Hindlimb muscle (tissue), 1 donor: ENCODE data around the gene AACS. TPM values are rescaled to one million over a fixed set of nuclear protein-coding genes. Genes with fewer than 3 reads are reported as not detected.
"Not testable (repeated sequence)": the region's sequence is repeated elsewhere in the genome, so short reads cannot be mapped to it uniquely, and the experiment has no call there.

Experiments used
- DNase-seq: peaks from one replicate; pipeline ENCODE4 v3.0.0-alpha.2; 2013
- polyA plus RNA-seq: library from polyadenylated mRNA; unstranded; fragments of 120-200 nt; gene quantifications from one replicate; pipeline ENCODE4 v1.2.1, GENCODE V29; 2013; ENCODE audit not compliant: insufficient read length

The AACS gene
- polyA plus RNA-seq, 1 donor, result 29.2 TPM

DNA sequence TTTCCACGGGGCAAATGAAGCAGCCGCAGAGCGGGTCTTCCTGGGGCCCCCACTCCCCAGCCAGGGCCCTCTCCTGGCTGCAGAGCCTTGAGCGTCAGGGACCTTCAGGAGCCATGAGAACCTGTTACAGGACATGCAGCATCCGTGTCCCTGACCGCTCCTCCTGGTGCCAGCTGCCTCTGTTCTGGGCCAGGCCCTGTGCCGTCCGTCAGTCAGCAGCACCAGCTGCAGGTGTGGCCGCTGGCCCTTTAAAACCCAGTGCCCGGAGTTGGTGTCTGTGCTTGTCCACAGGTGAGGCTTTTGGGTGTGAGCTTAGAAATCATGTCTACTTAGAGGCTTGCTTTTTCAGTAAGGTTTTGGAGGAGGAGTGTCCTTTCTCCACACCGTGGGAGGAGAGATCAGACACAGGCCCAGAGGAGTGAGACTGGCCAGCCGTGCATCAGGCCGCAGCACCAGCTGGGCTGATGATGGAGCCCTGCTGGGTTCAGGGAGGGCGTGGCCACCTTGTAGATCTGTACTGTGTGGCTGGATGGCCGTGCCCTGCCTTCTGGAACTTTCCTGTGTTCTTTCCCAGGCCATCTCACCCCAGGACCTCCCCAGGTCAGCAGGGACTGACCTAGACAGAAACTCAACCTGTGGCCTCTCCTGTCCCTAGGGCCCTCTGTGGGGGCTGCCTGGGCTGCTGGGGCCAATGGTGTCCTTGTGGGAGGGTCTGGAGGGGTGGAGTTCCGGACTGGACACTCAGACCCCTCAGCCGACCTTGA lies 27.1 kb downstream of the AACS start:
- no peak for DNase-seq

DNA sequence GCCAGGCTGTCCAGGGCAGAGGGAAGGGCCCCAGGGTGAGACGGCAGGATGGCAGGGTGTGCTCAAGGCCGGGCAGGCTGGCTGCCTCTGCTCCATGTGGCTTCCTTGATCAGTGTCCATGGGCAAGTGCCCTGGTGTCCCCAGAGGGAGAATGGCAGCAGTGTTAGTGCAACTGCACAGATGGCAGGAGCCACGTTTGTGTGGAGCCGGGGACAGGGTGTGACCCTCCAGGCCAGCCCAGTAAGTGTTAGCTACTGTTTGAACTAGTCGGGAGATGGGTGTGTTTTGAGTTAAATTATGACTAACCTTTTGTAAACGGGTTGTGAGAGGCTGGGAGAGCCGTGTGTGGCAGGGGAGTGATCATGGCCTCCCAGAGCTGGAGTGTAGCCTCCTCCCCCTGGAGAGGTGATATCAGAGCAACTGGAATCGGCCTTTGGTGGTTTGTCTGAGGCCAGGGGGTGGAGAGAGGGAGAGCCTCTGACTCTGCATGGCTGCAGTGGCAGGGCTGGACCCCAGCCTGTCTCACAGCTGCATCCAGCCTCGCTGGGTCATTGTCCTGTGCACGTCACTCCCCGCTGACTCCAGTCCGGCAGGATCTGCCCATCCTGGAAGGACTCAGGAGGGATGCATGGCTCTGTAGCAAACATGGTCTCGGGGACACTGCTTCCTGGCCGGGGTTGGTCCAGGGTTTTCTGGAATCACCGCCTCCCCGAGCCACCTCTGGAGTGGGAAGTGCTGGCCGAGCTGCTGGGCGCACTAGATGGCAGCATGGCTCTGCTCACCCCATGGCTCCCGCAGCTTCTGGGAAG lies 27.8 kb downstream of the AACS start:
- no peak for DNase-seq

DNA sequence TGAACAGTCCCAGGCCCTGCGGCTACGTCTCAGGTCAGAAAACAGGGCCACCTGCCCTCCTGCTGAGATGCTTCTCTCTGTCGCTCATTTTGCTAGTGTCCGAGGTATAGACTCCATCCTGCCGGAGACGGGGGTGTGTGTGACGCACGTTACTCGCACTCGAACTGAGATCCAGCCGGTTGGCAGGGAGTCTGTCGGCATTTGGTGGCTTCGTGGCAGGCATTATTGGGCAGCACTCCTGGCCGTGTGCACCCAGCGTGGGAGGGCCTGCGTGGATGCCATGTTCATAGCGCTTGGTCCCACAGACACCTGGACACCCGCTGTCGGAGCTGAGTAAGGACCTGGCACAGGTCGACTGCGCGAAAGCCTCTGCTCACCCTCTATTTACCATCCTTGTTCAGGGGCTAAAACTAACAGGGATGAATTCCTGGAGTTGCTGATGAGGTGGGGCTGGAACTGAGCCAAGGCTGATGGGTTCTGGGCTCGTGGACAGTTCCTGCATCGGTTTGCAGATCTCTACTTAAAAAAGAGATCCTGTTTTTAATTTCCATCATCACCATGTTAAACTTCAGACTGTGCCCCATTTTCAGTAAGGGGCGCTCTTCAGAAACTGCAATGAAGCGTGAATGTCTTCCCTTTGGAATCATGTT lies 28.6 kb downstream of the AACS start:
- DNase-seq, result no peak

DNA sequence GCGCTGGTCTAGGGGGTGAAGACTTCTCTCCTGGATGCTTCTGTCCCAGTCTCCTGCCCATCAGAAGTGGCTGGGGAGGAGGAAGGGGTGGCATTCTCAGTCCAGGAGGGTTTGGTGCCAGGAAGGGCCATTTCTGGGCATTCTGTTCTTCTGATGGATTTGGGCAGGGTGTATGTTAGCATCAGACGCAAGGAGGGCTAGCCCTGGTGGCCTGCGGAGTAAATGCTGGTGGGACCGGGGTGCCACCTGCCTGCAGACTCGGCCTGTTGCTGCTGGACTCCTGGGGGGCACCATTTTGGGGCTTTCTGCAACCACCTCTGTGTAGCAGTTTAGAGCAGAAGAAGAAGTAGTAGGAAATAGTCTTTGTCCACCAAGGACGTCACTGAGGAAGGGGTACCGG lies 31.7 kb downstream of the AACS start:
- no peak for DNase-seq

DNA sequence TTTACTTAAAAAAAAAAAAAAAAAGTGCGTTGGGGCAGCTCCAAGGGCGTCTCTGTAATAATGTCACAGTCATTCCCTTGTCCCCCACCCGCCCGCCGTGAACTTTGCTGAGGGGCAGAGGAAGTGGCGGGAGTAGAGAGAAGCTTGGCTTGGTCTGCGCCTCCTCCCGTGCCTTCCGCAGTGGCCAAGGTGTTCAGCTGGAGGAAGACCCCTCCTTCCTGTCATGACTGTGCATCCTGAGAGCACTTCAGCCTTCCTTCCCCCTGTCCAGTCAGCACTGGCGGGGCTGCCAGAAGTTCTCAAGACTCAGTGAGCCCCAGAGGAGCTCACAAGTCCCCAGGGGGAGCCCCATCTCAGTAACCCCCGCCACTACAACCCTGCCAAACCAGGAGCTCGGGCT lies 32.2 kb downstream of the AACS start:
- no peak for DNase-seq

DNA sequence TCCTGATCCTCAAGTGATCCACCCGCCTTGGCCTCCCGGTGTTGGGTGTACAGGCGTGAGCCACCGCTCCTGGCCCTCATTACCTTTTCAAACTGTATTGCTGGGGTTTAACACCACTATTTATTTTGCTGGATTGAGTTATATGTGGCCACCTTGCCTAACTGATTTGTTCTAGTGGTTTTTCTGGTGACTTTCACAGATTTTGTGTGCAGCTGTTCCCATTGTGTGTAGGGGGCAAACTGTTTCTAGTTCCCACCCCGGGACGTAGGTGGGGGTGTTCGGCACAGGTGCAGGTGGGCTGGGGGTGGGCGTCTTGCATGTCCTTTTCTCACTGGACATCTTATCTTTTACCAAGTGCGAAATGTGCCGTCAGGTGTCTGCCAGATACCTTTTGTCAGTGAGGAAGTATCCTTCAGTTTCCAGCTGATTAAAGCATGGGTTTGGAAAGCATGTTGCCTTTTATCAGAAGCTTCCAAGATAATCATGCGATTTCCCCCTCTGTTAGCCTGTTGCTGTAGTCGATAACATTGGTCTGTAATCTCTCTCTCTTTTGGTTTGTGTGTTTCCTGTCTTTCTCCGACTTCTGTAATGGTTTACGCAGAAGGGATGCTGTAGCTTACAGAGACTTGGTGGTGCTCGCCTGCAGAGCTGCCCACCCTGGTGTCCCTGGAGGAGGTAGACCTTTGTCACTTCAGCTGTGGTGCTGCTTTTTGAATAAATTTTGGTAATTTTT lies 33.6 kb downstream of the AACS start:
- DNase-seq, result no peak

DNA sequence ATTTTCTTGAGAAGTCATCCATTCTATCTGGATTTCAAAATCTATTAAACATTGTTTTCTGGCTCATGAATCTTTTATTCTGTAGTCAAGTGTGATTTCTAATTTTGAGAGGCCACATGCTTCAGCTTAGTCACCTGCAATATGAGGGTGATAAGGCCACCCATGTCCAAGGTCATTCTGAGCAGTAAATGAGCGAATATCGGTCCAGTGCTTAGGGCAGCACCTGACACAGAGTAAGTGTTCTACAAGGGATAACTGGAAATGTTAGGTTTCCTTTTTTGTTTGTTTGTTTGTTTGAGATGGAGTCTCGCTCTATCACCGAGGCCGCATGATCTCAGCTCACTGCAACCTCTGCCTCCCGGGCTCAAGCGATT lies 34.2 kb downstream of the AACS start:
- no peak for DNase-seq

DNA sequence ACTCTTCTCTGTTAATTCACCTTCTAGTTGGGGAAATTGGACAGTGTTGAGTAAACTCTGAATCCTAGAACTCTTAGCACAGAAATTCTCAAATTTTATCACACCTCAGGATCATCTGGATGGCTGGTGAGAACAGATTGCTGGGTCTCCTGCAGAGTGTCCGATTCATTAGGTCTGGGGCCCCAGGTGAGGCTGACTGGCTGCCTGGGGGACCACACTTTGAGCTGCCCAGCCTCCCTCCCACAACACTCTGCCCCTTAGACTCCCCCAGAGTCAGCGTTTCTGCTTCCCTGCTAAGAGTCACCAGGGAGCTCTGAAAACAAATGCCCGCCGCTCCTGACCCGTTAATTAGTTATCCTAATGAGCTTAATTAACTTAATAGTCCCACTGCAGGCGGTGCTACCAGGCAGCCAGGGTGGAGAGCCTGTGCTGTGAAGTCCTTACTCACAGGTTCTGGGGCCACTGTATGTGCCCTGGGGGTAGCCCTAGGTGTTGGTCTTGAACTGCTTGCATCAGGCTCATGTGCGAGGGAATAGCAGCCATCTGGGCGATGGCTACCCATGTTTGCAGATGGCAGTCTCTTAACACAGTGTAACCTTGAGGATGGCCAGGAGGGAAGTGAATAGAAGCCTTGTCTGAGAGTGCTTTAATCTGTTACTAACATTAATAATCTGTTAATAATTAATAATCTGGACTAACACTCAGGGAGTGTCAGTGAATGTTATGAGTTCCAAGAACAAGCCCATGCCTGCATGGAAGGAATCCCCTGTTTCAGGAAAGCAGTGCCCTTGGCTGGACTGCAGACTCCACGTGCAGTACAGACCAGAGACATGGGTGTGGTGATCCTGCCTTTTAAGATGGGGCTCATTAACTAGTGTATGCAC lies 35.6 kb downstream of the AACS start:
- no peak for DNase-seq

DNA sequence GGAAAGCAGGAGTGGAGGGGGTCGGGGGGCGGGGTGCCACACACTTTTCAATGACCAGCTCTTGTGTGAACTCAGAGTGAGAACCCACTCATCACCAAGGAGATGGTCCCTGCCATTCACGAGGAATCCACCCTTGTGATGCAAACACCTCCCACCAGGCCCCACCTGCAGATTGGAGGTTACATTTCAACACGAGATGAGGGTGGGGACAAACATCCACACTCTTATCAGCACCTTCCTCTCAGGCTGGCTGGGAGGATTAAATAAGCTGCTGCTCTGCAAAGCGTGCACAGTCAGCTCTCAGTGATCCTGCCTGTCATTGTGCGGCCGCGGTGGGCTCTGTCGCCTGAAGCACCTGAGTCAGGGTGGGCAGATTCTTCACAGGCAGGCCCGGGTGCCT lies 39.7 kb downstream of the AACS start:
- no peak for DNase-seq

DNA sequence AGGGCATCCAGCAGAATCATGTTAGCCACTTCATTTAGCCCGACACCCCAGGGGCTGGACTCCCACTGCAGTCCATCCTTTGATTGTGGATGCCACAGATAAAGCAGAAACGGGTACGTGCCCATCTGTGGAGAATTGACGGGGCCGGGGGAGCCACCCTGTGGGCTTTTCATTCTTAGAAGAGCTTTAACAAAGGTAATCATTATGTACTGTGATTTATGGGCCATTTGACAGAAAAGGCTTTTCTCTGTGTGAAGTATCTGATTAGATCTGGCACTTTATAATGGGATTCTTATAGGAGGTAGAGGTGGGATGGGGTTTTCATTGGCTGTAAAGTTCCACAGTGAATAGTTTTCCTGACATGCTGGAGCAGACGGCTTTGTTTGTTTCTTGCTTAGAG lies 40.4 kb downstream of the AACS start:
- no peak for DNase-seq

DNA sequence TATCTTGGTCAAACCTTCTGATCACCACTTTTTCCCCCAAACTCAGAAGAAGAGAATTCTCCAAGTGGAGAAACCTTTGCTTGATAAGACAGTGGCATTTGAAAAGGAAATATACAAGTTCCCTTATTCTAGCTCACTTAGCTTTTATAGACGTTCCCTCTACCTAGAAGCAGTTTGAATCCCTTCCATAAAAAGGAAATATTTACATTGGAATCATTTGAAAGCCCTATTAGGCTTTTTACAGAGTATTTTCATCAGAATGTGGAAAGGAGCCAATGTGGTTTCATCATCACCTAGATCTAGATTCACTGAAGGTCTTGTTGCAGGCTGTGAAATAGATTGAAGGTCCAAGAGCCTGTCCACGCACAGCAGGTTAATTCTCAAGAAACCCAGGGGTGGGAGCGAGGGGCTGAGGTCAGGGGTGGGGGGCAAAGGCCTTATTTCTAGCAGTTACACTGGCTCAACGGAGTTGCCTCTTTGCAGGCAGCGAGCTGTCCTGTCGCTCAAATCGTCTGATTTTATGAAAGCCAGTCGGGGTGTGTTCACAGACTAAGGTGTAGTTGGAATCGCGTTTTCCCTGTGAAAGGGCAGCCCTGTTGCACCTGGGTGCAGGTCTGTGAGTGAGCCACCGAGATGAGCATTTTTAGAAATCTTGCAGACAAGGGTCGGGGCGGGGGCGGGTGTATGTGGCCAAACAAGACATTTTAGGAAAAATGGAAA lies 45.6 kb downstream of the AACS start:
- no peak for DNase-seq

DNA sequence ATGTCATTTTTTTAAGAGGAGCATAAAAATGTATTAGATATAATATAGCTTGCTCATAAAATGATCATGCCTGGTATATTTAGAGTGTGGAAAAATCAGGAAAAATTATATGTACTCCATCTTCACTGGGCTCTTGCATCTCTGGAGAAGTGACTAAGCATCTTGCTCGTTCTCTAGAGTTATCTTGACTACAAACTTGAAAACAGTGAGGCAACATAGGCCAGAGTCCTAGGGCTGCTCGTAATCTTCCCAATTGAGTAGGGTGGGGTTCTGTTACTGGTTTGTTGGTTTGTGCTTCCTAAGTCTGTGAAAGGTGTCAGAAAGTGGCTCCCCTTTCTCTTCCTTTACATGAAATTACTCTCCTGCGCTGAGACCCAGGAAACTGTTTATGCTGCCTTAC lies 46.2 kb downstream of the AACS start:
- no peak for DNase-seq

DNA sequence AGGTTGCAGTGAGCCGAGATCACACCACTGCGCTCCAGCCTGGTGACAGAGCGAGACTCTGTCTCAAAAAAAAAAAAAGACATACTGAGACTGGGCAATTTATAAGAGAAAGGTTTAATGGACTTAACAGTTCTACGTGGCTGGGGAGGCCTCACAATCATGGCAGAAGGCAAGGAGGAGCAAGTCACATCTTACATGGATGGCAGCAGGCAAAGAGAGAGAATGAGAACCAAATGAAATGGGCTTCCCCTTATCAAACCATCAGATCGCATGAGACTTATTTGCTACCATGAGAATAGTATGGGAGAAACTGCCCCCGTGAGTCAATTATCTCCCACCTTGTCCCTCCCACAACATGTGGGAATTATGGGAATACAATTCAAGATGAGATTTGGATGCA lies 47.4 kb downstream of the AACS start:
- not testable (repeated sequence) for DNase-seq

DNA sequence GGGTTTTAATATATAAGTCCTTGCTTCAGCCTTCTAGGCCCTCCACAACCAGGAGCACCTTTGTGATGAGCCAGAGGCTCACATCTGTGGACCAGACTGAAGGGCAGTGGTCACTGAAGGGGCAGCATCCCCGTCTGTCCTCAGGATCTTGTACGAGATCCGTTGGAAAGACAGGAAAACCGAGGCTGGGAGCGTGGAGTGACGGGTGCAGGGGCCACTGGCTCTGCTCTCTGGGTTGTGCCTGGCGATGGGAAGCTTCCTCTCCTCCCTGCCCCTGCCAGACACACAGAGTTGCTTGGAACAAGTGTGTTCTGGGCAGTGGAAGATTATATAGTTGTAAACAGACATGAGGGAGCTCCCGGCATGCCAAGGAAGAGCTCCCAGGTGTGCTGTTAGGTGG lies 48.0 kb downstream of the AACS start:
- DNase-seq, result no peak

DNA sequence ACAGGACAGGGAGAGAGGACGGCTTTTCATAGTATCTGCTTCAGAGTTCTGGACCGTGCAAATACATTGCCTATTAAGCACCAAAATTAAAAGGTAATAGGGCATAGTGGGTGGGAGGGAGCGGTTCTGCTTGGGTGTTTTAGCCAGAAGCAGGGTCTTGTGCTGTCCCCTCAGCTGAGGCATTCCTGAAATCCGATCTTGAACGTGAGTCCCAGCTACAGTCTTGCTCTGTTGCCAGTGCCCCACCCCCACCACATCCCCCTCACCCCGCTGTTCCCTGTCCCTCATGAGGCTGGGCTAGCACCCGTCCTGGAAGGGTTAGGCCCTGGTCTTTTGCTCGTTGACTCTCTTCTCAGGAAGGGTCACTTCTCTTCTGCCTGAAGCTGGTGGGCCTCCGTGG lies 48.6 kb downstream of the AACS start:
- DNase-seq, result no peak

DNA sequence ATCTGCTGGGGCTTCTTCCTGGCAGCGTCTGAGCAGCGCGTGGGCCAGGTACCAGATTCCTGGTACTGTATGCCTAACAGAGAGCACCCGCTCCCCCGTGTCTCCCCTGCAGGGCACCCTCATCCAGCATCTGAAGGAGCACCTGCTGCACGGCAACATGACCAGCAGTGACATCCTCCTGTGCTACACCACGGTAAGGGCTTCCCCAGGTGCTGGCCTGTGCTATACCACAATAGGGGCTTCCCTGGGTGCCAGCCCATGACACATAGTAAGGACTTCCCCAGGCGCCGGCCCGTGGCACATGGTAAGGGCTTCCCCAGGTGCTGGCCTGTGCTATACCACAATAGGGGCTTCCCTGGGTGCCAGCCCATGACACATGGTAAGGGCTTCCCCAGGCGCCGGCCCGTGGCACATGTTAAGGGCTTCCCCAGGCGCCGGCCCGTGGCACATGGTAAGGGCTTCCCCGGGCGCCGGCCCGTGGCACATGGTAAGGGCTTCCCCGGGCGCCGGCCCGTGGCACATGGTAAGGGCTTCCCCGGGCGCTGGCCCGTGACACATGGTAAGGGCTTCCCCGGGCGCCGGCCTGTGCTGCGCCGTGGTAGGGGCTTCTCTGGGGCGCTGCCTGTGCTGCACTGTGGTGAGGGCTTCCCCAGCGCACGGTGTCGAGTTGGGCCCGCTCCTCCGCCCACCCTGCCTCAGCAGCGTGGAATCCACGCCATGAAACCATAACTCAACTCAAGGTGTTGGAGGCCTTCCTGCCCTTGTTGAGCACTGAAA lies 49.3 kb downstream of the AACS start:
- DNase-seq, result no peak

DNA sequence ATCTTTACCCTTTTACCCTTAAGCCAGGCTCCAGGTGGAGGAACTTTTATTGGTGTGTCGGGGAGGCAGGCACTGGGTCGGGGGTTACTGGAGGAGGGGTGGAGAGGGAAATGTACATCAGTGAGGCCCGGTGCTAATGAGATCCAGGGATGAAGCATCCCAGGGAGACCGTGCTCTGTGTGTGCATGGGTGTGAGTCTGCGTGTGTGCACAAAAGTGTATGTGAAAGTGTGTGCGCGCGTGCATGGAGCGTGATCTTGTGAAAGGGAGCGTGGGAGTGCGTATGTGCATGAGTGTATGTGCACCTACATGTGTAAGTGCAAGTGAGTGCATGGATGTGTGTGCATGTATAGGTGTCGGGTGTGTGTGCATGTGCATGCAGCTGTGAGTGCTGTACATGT lies 55.3 kb downstream of the AACS start:
- DNase-seq, result no peak

DNA sequence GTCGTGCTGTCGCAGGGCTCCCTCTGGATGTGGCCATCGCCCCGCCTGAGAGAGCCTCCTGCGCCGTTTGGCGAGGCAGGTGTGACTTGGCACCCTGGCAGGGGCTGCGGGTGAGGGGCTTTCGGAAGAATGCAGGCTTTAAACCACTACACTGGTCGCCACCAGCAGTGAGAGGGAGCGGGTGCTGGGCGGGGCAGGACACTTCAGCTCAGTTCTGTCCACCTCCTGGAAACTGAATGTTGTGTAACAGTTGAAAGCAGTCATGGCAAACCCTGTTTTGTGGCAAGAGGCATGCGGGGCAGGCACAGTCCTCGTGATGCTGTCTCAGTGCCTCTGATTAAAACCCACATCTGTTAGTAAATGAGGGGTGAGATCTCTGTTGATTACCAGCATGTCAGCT lies 55.9 kb downstream of the AACS start:
- no peak for DNase-seq

DNA sequence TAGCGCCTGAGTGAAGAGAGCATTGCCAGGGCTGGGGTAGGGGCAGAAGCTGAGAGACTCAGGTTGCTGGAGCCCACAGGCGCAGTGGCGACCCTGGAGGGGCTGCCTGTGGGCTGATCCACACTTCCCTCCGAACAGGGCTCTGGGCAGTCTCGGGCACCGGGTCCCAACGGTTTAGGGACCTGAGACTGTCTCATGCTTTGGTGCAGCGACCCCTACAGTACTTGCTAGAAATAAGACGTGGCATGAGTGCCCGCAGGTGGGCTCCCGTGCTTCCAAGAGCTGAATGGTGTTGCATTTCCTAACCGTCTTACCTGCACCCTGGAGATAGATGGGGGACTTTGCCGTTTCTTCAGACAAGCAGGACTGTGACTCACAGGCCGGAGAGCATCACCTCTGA lies 57.4 kb downstream of the AACS start:
- no peak for DNase-seq

DNA sequence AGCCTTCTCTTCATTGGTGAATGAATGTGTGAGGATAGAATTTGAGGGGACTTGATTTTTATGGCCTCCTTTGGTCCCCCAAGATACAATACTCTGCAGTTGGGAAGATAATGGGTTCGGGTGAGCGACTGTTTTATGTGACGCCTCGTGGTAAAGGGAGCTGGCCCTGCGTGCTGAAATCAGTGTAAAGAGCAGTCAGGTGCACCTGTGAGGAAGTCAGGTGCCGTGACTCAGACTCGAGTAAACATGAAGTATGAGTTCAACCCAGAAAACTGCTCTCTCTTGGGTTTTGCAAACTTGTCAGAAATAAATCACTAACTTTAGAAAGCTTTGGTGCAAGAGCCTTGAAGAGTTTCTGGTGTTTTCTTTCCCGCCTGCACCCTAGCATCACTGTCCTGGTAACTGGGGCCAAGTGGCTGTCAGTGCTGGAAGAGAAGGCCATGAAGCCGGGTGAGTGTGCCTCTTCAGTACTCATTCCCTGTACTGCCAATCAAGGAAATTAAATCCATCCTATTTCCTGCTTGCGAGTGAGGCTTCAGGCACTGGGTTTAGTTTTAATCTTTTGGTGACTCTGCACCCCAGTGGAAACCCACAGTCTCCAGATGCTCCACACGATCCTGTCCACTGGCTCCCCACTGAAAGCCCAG lies 59.2 kb downstream of the AACS start:
- DNase-seq, result no peak
